Measurements from ENCODE around the gene PLEKHG4B. TPM values are rescaled to one million over a fixed set of nuclear protein-coding genes. Genes with fewer than 3 reads are reported as not detected.

The PLEKHG4B gene
- total RNA-seq, 2 donors from 2014 or later, result 8.9 to 14.4 TPM

DNA sequence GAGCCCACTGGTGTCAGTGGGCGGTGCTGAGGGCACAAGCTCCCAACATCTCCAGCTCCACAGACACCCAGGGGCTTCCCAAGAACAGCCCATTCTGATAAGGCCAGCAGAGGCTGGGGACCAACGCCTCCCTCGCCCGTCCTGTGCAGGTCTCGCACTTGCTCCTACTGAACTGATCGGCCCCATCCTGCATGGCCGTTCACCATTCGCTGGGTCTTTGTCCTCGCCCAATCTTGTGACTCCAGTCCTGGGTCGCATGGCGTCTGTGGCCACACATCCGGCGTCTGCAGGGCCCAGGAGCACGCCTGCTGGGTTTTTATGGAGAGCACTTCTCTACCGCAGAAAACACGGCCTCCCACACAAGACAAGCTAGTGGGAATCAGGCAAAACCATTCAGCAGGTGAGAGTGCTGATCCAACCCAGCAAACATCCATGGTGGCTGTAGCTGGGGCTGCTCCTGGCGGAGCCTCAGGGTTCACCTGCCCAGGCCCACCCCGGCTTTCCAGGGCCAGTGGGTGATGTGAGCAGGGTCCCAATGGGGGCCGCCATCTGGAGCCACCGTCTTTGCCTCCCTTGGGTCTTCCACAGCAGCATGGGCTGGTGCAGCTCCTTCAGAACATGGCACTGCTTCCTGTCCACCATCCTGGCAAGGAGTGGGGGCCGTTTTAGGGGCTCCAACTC, 106.7 kb downstream of the PLEKHG4B start:
- H3K4me1 ChIP-seq (replicated peaks), result no peaks in the 10 kb centered on the region
- intact Hi-C loops (cut with DNase I), result no loop called here
- DNase-seq (ENCODE audit: low spot score), result no peak
- 95% methylated on average over 21 of the region's 21 CpGs for WGBS
- TF ChIP-seq, protein P1, sequence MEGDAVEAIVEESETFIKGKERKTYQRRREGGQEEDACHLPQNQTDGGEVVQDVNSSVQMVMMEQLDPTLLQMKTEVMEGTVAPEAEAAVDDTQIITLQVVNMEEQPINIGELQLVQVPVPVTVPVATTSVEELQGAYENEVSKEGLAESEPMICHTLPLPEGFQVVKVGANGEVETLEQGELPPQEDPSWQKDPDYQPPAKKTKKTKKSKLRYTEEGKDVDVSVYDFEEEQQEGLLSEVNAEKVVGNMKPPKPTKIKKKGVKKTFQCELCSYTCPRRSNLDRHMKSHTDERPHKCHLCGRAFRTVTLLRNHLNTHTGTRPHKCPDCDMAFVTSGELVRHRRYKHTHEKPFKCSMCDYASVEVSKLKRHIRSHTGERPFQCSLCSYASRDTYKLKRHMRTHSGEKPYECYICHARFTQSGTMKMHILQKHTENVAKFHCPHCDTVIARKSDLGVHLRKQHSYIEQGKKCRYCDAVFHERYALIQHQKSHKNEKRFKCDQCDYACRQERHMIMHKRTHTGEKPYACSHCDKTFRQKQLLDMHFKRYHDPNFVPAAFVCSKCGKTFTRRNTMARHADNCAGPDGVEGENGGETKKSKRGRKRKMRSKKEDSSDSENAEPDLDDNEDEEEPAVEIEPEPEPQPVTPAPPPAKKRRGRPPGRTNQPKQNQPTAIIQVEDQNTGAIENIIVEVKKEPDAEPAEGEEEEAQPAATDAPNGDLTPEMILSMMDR (IDR thresholded peaks at IDR 0.05), result no peak
- no peak for TF ChIP-seq POLR2A (IDR thresholded peaks at IDR 0.05)
- no peak for TF ChIP-seq POLR2AphosphoS5 (IDR thresholded peaks at IDR 0.05)
- no peaks in the 10 kb centered on the region for H3K36me3 ChIP-seq
- no peak overlapping the region for H3K27ac ChIP-seq
- no peak overlapping the region for H3K4me3 ChIP-seq
- no peaks in the 10 kb centered on the region for H3K27me3 ChIP-seq (replicated peaks; ENCODE audit: insufficient read depth)
- H3K9me3 ChIP-seq, result no peaks in the 10 kb centered on the region

DNA sequence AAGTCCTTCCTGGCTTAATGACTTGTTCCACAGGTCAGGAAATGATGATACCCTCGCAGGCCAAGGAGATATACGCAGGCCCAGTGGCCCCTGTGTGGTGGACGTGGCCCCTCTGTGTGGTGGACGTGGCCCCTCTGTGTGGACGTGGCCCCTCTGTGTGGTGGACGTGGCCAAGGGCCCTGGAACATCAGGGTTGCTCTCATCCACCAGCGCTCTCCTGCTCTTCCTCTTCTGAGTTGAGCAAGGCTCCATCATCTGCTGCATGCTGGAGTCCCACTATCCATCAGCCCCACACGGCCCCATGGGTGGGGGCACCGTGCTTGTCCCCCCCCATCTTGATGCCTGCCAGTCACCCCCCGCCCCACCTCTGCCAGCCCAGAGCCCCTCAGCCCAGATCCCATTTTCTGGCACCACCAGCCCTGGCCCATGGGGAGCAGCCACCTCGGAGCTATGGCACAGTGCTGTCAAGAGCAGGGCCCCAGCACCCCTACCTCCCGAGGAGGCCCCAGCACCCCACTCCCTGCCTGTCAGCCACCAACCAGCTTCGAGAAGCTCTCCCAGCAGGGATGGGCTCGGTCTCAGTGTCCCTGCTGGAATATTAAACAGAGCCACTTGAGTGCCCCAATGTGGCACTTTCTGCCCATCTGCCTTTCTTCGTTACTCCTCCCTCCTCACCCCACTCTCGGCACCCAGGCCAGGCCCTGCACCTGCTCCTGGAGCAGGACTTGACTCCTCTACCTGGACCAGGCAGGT, 107.4 kb downstream of the PLEKHG4B start:
- Histone ChIP-seq H3K27me3 (replicated peaks; ENCODE audit: insufficient read depth) (no peaks in the 10 kb centered on the region), H3K36me3 (no peaks in the 10 kb centered on the region), H3K27ac (no peak overlapping the region), H3K4me3 (no peak overlapping the region), H3K4me1 (replicated peaks) (no peaks in the 10 kb centered on the region), H3K9me3 (no peaks in the 10 kb centered on the region)
- intact Hi-C loops (cut with DNase I), result no loop called here
- DNase-seq (ENCODE audit: low spot score), result no peak
- TF ChIP-seq POLR2AphosphoS5 (IDR thresholded peaks at IDR 0.05) (no peak), POLR2A (IDR thresholded peaks at IDR 0.05) (no peak)
- TF ChIP-seq, protein P1 (IDR thresholded peaks at IDR 0.05), result no peak
- WGBS, result 94% methylated on average over 16 of the region's 16 CpGs

DNA sequence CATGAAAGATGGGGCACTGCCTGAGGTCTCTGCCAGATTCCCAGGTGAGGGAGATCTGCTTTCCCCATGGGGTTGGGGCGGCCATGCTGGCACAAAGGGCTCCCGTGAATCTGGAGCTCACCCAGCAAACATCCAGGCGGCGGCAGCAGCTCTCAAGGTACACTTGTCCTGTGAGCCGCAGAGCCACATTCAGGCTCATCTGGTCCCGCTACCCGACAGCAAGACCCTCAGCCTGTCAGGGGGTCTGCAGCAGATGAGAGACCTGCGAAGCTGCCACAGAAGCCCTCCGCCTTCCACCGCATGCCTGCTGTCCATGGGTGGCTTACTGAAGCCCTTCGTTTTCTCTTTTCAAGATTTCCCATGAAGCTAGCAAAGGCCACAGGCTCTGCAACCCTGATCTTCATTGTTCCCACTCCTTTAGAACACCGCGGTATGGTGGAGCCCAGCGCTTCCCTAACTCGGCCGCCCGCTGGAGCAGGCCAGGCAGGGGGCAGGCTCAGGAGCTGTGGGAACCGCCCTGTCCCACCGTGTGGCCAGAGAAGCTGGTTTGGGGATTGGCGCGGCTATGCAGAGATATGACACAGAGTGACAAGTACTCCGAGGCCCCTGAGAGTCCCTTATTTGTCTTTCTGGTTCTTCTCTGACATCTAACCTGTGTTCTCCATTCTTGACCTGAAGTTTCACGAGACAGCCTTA, 108.1 kb downstream of the PLEKHG4B start:
- H3K4me3 ChIP-seq, result no peak overlapping the region
- intact Hi-C loops (cut with DNase I), result no loop called here
- DNase-seq (ENCODE audit: low spot score), result no peak
- no peaks in the 10 kb centered on the region for H3K4me1 ChIP-seq (replicated peaks)
- no peak overlapping the region for H3K27ac ChIP-seq
- 81% methylated on average over 23 of the region's 23 CpGs for WGBS
- no peaks in the 10 kb centered on the region for H3K9me3 ChIP-seq
- no peaks in the 10 kb centered on the region for H3K27me3 ChIP-seq (replicated peaks; ENCODE audit: insufficient read depth)
- H3K36me3 ChIP-seq, result no peaks in the 10 kb centered on the region
- TF ChIP-seq POLR2AphosphoS5 (IDR thresholded peaks at IDR 0.05), result no peak
- no peak for TF ChIP-seq POLR2A (IDR thresholded peaks at IDR 0.05)
- TF ChIP-seq, protein P1 (IDR thresholded peaks at IDR 0.05), result no peak

DNA sequence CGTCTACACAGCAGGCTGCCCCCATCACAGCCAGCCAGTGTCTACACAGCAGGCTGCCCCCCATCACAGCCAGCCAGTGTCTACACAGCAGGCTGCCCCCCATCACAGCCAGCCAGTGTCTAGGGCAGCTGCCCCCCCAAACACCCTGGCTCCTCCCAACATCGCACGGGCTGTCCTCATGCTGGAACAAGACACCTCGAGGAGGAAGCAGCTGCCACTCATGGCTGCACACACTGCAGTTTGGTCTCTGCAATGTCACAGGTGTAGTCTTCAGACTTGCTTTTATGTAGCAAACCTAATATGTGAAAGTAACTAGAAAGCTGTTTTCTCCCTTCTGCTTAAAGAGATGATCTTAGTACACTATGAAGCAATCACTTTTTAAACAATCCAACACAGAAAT, 109.0 kb downstream of the PLEKHG4B start:
- intact Hi-C loops (cut with DNase I), result no loop called here
- no peak for DNase-seq (ENCODE audit: low spot score)

More for the DNA sequence above, 109.0 kb downstream of the PLEKHG4B start:
- 61% methylated on average over 4 of the region's 4 CpGs for WGBS
- TF ChIP-seq, protein P1 (IDR thresholded peaks at IDR 0.05), result no peak
- TF ChIP-seq POLR2A (IDR thresholded peaks at IDR 0.05), result no peak
- no peak for TF ChIP-seq POLR2AphosphoS5 (IDR thresholded peaks at IDR 0.05)
- Histone ChIP-seq H3K9me3 (no peaks in the 10 kb centered on the region), H3K36me3 (no peaks in the 10 kb centered on the region), H3K27ac (no peak overlapping the region), H3K27me3 (replicated peaks; ENCODE audit: insufficient read depth) (no peaks in the 10 kb centered on the region), H3K4me1 (replicated peaks) (no peaks in the 10 kb centered on the region), H3K4me3 (no peak overlapping the region)
